Nucleus accumbens (tissue), 56 donors: Measurements from ENCODE around the gene UBQLN1.
A peak's percentile ranks its signal among the peaks of the same experiment; 100 is the strongest.
"Not testable (repeated sequence)": the region's sequence is repeated elsewhere in the genome, so short reads cannot be mapped to it uniquely, and the experiment has no call there.

ENCODE experiments used
- DNase-seq, 56 donors: peaks; one replicate each; lab custom pipeline; 2025; lab: John Stamatoyannopoulos, UW

The UBQLN1 gene

GRCh38 chr9:83707768-83708514 is at the start of gene UBQLN1:
Gene UBQLN1 (minus strand): TSS chr9:83707958. CDS start chr9:83707679, 279 bp downstream.
- DNase-seq: peak; percentile 42 to 99 (median 90)

GRCh38 chr9:83754383-83754977 is 46.7 kb upstream of the UBQLN1 start:
- DNase-seq: no peak

- DNase-seq: no peak
Measured at GRCh38 chr9:83749706-83750105, 41.9 kb upstream of the UBQLN1 start.

- DNase-seq: no peak
Measured at GRCh38 chr9:83744206-83744605, 36.4 kb upstream of the UBQLN1 start.

- DNase-seq: no peak
Measured at GRCh38 chr9:83733739-83734138, 26.0 kb upstream of the UBQLN1 start.

- not testable (repeated sequence) for DNase-seq
Measured at GRCh38 chr9:83728591-83729368, 21.0 kb upstream of the UBQLN1 start.

- DNase-seq: no peak
Measured at GRCh38 chr9:83724436-83724835, 16.7 kb upstream of the UBQLN1 start.

- DNase-seq: no peak
Measured at GRCh38 chr9:83722726-83723495, 15.2 kb upstream of the UBQLN1 start.

- DNase-seq: no peak
Measured at GRCh38 chr9:83721509-83721908, 13.8 kb upstream of the UBQLN1 start.

- DNase-seq: no peak
Measured at GRCh38 chr9:83715794-83716193, 8.0 kb upstream of the UBQLN1 start.

- no peak for DNase-seq
Measured at GRCh38 chr9:83715221-83715620, 7.5 kb upstream of the UBQLN1 start.

GRCh38 chr9:83714329-83714728 is 6.6 kb upstream of the UBQLN1 start:
- no peak for DNase-seq

GRCh38 chr9:83708515-83709158 is 879 bp upstream of the UBQLN1 start:
- DNase-seq: peak in 48 of 56 donors; percentile 3 to 82 (median 66)

- DNase-seq: peak in 6 of 56 donors; percentile 41 to 81 (median 68)
Measured at GRCh38 chr9:83707518-83707767, 315 bp downstream of the UBQLN1 start.

GRCh38 chr9:83706676-83707517 is 861 bp downstream of the UBQLN1 start:
- DNase-seq: peak in 33 of 56 donors; percentile 5 to 70 (median 26)

- DNase-seq: not testable (repeated sequence)
Measured at GRCh38 chr9:83705219-83705651, 2.5 kb downstream of the UBQLN1 start.

- no peak for DNase-seq
Measured at GRCh38 chr9:83701769-83702168, 6.0 kb downstream of the UBQLN1 start.

GRCh38 chr9:83701286-83701685 is 6.5 kb downstream of the UBQLN1 start:
- DNase-seq: no peak

GRCh38 chr9:83699615-83700014 is 8.1 kb downstream of the UBQLN1 start:
- no peak for DNase-seq
